Tibial nerve (tissue), 4 donors: Measurements from ENCODE around the gene SRPX2.
A peak's percentile ranks its signal among the peaks of the same experiment; 100 is the strongest.

Experiments used
- EP300 ChIP-seq, 2 donors: sonication (generic); formaldehyde crosslinking; IDR thresholded peaks; one replicate each; pipeline ENCODE4 v1.6.1; 2017; ENCODE audit warnings: antibody characterized with exemption in 2 of 2, mild to moderate bottlenecking in 1 of 2
- TF ChIP-seq, protein P1 (sequence below), 5 experiments: fragments of 200-600 bp in 3 of 5; fragments of 450-650 bp in 2 of 5; sonication (generic) in 3 of 5; IDR thresholded peaks; one replicate each; pipeline ENCODE4 v1.5.1; 2016 to 2019; ENCODE audit warnings: antibody characterized with exemption in 5 of 5, mild to moderate bottlenecking in 3 of 5, moderate library complexity in 2 of 5

DNA sequence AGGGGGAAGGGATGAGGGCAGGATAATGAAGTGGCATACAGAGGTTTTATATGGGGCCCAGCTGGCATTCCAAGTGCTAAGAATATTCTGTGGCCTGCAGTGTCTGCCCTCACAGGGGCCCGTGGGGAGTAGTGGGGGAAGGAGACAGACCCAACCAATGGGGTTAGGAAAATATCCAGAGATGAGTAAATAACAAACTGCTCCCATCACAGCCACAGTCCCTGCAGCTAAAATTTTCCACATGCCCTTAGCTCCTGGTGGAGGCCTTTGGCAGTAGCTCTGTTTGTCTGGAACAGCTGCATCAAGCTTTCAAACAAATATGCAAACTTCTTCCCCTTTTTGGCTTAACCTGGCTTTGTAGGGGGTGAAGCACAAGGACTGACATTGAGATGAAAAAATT lies 3.1 kb downstream of the SRPX2 start:
- TF ChIP-seq, protein P1, sequence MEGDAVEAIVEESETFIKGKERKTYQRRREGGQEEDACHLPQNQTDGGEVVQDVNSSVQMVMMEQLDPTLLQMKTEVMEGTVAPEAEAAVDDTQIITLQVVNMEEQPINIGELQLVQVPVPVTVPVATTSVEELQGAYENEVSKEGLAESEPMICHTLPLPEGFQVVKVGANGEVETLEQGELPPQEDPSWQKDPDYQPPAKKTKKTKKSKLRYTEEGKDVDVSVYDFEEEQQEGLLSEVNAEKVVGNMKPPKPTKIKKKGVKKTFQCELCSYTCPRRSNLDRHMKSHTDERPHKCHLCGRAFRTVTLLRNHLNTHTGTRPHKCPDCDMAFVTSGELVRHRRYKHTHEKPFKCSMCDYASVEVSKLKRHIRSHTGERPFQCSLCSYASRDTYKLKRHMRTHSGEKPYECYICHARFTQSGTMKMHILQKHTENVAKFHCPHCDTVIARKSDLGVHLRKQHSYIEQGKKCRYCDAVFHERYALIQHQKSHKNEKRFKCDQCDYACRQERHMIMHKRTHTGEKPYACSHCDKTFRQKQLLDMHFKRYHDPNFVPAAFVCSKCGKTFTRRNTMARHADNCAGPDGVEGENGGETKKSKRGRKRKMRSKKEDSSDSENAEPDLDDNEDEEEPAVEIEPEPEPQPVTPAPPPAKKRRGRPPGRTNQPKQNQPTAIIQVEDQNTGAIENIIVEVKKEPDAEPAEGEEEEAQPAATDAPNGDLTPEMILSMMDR (IDR thresholded peaks at IDR 0.05) = peak in 1 of 5 experiments; percentile 40
- peak in 1 of 2 donors; percentile 37 for TF ChIP-seq EP300 (IDR thresholded peaks at IDR 0.05)
